HL-60 (cell line): ENCODE results near the gene ARHGAP40.

Experiments
- GABPA ChIP-seq: IDR thresholded peaks from 2 replicates; pipeline ENCODE4 v1.6.1; 2012; ENCODE audit warnings: low read depth
- POLR2AphosphoS5 ChIP-seq: IDR thresholded peaks from 2 replicates; pipeline ENCODE4 v1.6.1; 2012; ENCODE audit warnings: low read depth
- TF ChIP-seq, protein P1 (sequence below): IDR thresholded peaks from 2 replicates; pipeline ENCODE4 v1.6.1; 2012; ENCODE audit warnings: low read depth; ENCODE audit not compliant: insufficient replicate concordance
- TF ChIP-seq, protein P2 (sequence below): IDR thresholded peaks from one replicate; pipeline ENCODE4 v1.5.1; 2011; ENCODE audit warnings: low read length, control low read depth, inconsistent platforms; ENCODE audit not compliant: insufficient read depth

DNA sequence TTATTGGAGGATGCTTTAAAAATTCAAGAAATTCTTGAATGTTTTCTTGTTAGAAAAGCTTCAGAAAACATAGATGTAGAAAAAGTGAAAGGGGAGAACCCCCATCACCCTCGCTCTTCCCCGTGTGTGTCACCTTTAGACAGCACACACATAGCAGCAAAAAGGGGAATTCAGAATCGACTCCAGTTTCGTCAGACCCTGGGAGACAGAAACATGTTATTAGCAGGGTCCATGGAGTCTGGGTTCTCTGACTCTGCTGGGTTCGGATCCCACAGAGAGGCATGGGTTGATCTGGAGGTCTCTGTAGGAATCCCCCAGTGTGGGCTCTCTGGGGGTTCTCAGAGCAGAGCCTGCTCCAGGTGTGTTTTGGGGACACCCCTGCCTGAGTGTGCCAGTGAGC is 43.7 kb downstream of the ARHGAP40 start:
- TF ChIP-seq POLR2AphosphoS5: no peak
- TF ChIP-seq, protein P1, sequence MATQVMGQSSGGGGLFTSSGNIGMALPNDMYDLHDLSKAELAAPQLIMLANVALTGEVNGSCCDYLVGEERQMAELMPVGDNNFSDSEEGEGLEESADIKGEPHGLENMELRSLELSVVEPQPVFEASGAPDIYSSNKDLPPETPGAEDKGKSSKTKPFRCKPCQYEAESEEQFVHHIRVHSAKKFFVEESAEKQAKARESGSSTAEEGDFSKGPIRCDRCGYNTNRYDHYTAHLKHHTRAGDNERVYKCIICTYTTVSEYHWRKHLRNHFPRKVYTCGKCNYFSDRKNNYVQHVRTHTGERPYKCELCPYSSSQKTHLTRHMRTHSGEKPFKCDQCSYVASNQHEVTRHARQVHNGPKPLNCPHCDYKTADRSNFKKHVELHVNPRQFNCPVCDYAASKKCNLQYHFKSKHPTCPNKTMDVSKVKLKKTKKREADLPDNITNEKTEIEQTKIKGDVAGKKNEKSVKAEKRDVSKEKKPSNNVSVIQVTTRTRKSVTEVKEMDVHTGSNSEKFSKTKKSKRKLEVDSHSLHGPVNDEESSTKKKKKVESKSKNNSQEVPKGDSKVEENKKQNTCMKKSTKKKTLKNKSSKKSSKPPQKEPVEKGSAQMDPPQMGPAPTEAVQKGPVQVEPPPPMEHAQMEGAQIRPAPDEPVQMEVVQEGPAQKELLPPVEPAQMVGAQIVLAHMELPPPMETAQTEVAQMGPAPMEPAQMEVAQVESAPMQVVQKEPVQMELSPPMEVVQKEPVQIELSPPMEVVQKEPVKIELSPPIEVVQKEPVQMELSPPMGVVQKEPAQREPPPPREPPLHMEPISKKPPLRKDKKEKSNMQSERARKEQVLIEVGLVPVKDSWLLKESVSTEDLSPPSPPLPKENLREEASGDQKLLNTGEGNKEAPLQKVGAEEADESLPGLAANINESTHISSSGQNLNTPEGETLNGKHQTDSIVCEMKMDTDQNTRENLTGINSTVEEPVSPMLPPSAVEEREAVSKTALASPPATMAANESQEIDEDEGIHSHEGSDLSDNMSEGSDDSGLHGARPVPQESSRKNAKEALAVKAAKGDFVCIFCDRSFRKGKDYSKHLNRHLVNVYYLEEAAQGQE: no peak
- TF ChIP-seq, protein P2, sequence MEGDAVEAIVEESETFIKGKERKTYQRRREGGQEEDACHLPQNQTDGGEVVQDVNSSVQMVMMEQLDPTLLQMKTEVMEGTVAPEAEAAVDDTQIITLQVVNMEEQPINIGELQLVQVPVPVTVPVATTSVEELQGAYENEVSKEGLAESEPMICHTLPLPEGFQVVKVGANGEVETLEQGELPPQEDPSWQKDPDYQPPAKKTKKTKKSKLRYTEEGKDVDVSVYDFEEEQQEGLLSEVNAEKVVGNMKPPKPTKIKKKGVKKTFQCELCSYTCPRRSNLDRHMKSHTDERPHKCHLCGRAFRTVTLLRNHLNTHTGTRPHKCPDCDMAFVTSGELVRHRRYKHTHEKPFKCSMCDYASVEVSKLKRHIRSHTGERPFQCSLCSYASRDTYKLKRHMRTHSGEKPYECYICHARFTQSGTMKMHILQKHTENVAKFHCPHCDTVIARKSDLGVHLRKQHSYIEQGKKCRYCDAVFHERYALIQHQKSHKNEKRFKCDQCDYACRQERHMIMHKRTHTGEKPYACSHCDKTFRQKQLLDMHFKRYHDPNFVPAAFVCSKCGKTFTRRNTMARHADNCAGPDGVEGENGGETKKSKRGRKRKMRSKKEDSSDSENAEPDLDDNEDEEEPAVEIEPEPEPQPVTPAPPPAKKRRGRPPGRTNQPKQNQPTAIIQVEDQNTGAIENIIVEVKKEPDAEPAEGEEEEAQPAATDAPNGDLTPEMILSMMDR: no peak
- no peak for TF ChIP-seq GABPA
